Peyer's patch (tissue), 4 donors: ENCODE data around the gene ZBTB38.

Source experiments
- POLR2A ChIP-seq, 2 donors: fragments of 450-650 bp; IDR thresholded peaks; one replicate each; pipeline ENCODE4 v1.5.1; 2017; ENCODE audit warnings: antibody characterized with exemption in 2 of 2, mild to moderate bottlenecking in 2 of 2, moderate library complexity in 2 of 2
- TF ChIP-seq, protein P1 (sequence below), 6 experiments: fragments of 450-650 bp in 4 of 6; fragments of 200-600 bp in 2 of 6; sonication (generic) in 1 of 6; IDR thresholded peaks; one replicate each; pipeline ENCODE4 v1.5.1; 2017 to 2019; ENCODE audit warnings: antibody characterized with exemption in 6 of 6, mild to moderate bottlenecking in 3 of 6, moderate library complexity in 1 of 6

DNA sequence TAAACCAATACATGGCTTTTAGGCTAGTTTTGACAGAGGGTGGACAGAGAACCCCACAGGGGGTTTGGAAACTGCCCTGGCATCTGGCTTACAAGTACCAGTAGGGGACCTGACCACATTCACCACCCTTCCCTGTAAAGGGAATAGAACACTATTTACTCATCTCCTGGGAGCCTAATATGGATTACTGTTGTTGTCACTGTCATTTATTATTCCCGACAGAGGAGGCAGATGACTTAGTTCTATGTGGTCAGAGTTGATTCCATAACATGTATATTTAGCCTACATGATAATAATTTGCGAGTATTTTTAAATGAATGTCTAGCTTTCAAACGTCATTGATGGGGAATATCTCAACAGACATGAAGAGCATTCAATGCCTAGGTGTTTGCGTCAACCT is 15.9 kb downstream of the ZBTB38 start:
- TF ChIP-seq, protein P1, sequence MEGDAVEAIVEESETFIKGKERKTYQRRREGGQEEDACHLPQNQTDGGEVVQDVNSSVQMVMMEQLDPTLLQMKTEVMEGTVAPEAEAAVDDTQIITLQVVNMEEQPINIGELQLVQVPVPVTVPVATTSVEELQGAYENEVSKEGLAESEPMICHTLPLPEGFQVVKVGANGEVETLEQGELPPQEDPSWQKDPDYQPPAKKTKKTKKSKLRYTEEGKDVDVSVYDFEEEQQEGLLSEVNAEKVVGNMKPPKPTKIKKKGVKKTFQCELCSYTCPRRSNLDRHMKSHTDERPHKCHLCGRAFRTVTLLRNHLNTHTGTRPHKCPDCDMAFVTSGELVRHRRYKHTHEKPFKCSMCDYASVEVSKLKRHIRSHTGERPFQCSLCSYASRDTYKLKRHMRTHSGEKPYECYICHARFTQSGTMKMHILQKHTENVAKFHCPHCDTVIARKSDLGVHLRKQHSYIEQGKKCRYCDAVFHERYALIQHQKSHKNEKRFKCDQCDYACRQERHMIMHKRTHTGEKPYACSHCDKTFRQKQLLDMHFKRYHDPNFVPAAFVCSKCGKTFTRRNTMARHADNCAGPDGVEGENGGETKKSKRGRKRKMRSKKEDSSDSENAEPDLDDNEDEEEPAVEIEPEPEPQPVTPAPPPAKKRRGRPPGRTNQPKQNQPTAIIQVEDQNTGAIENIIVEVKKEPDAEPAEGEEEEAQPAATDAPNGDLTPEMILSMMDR (IDR thresholded peaks at IDR 0.05) = no peak
- TF ChIP-seq POLR2A (IDR thresholded peaks at IDR 0.05) = no peak
